WTC11 (cell line): ENCODE data around the gene RASSF1. TPM values are rescaled to one million over a fixed set of nuclear protein-coding genes. Genes with fewer than 3 reads are reported as not detected.

Experiments used
- ATAC-seq: fragments of 200-7000 bp; cut with Tn5 transposase; 2 replicates; pipeline ENCODE4 v1.10.0; 2021; ENCODE audit warnings: mild to moderate bottlenecking, moderate library complexity
- CTCF ChIA-PET: fragments of 300-600 bp; sonication (Branson Sonifier 250); formaldehyde crosslinking; loops from one replicate; lab custom pipeline; 2021; ENCODE audit warnings: antibody characterized with exemption; lab: Charles Lee
- POLR2A ChIA-PET: fragments of 350-600 bp; sonication (Branson Sonifier 250); formaldehyde crosslinking; loops from one replicate; lab custom pipeline; 2021; ENCODE audit warnings: antibody characterized with exemption; lab: Charles Lee
- DNase-seq: peaks from one replicate; pipeline ENCODE4 v3.0.0; 2021; ENCODE audit warnings: low spot score
- H3K27ac Mint-ChIP-seq: 2 replicates; pipeline ENCODE4 v1.8.0; 2021; ENCODE audit warnings: mixed read lengths
- H3K27me3 Mint-ChIP-seq: 2 replicates; pipeline ENCODE4 v1.8.0; 2021; ENCODE audit warnings: low read depth, mild to moderate bottlenecking, moderate library complexity, mixed read lengths
- H3K36me3 Mint-ChIP-seq: 2 replicates; pipeline ENCODE4 v1.8.0; 2021; ENCODE audit warnings: mixed read lengths
- H3K4me1 Mint-ChIP-seq: 2 replicates; pipeline ENCODE4 v1.8.0; 2022; ENCODE audit warnings: mixed read lengths
- H3K4me3 Mint-ChIP-seq: 2 replicates; pipeline ENCODE4 v1.8.0; 2021; ENCODE audit warnings: mild to moderate bottlenecking, moderate library complexity, mixed read lengths
- H3K9me3 Mint-ChIP-seq: 2 replicates; pipeline ENCODE4 v1.8.0; 2021; ENCODE audit warnings: mixed read lengths
- AFF4 ChIP-seq: sonication (generic); formaldehyde crosslinking; IDR thresholded peaks from 2 replicates; pipeline ENCODE4 v1.8.1; 2023; ENCODE audit warnings: mild to moderate bottlenecking, missing genetic modification reagents, borderline replicate concordance
- E2F5 ChIP-seq: sonication (generic); formaldehyde crosslinking; IDR thresholded peaks from 2 replicates; pipeline ENCODE4 v1.8.1; 2022; ENCODE audit warnings: mild to moderate bottlenecking, moderate library complexity, missing genetic modification reagents
- ESRRA ChIP-seq: sonication (generic); formaldehyde crosslinking; IDR thresholded peaks from 2 replicates; pipeline ENCODE4 v1.8.1; 2022; ENCODE audit warnings: mild to moderate bottlenecking, missing genetic modification reagents, borderline replicate concordance
- ETV6 ChIP-seq: sonication (generic); formaldehyde crosslinking; IDR thresholded peaks from 2 replicates; pipeline ENCODE4 v1.8.1; 2022; ENCODE audit warnings: mild to moderate bottlenecking, missing genetic modification reagents
- HMGA2 ChIP-seq: fragments of 250-450 bp; sonication (Bioruptor Pico); IDR thresholded peaks from 2 replicates; pipeline ENCODE4 v1.4.0; 2021; ENCODE audit warnings: mild to moderate bottlenecking, moderate library complexity
- IRF2 ChIP-seq: sonication (generic); formaldehyde crosslinking; IDR thresholded peaks from 2 replicates; pipeline ENCODE4 v1.8.0; 2022; ENCODE audit warnings: low read depth, missing genetic modification reagents, borderline replicate concordance
- JAZF1 ChIP-seq: fragments of 250-450 bp; sonication (Bioruptor Pico); IDR thresholded peaks from 2 replicates; pipeline ENCODE4 v1.9.0; 2021; ENCODE audit warnings: moderate library complexity, mild to moderate bottlenecking, inconsistent platforms
- NFYB ChIP-seq: sonication (generic); formaldehyde crosslinking; conservative IDR thresholded peaks from 2 replicates; pipeline ENCODE4 v1.8.0; 2022; ENCODE audit warnings: low read depth, missing genetic modification reagents
- NR2C2 ChIP-seq: sonication (generic); formaldehyde crosslinking; IDR thresholded peaks from 2 replicates; pipeline ENCODE4 v1.8.0; 2022; ENCODE audit warnings: mild to moderate bottlenecking, missing genetic modification reagents
- RORB ChIP-seq: fragments of 250-450 bp; sonication (Bioruptor Pico); IDR thresholded peaks from 2 replicates; pipeline ENCODE4 v1.9.0; 2021; ENCODE audit warnings: mild to moderate bottlenecking
- SMAD4 ChIP-seq: sonication (generic); formaldehyde crosslinking; IDR thresholded peaks from 2 replicates; pipeline ENCODE4 v1.8.0; 2022; ENCODE audit warnings: mild to moderate bottlenecking, missing genetic modification reagents
- USF2 ChIP-seq: sonication (generic); formaldehyde crosslinking; IDR thresholded peaks from 2 replicates; pipeline ENCODE4 v1.8.1; 2023; ENCODE audit warnings: mild to moderate bottlenecking, missing genetic modification reagents, moderate library complexity
- ZBTB21 ChIP-seq: sonication (generic); formaldehyde crosslinking; IDR thresholded peaks from 2 replicates; pipeline ENCODE4 v1.8.1; 2023; ENCODE audit warnings: mild to moderate bottlenecking, missing genetic modification reagents, borderline replicate concordance
- ZNF138 ChIP-seq: sonication (generic); formaldehyde crosslinking; conservative IDR thresholded peaks from 2 replicates; pipeline ENCODE4 v1.8.1; 2022; ENCODE audit warnings: mild to moderate bottlenecking, moderate library complexity, missing genetic modification reagents
- ZNF232 ChIP-seq: sonication (generic); formaldehyde crosslinking; IDR thresholded peaks from 2 replicates; pipeline ENCODE4 v1.8.0; 2022; ENCODE audit warnings: mild to moderate bottlenecking, missing genetic modification reagents
- ZNF423 ChIP-seq: fragments of 250-450 bp; sonication (Bioruptor Pico); IDR thresholded peaks from 2 replicates; pipeline ENCODE4 v2.1.2; 2022; ENCODE audit warnings: mild to moderate bottlenecking, moderate library complexity
- total RNA-seq: library from RNA; stranded (reverse); gene quantifications from 3 replicates; pipeline ENCODE4 v1.2.3, GENCODE V29; 2021
- TF ChIP-seq, protein P1 (sequence below): fragments of 250-450 bp; sonication (Bioruptor Pico); IDR thresholded peaks from 2 replicates; pipeline ENCODE4 v1.9.0; 2021; ENCODE audit warnings: moderate library complexity, mild to moderate bottlenecking, inconsistent platforms, borderline replicate concordance
- TF ChIP-seq, protein P2 (sequence below): fragments of 250-450 bp; sonication (Bioruptor Pico); IDR thresholded peaks from 2 replicates; pipeline ENCODE4 v1.9.0; 2021; ENCODE audit warnings: mild to moderate bottlenecking
- TF ChIP-seq, protein P3 (sequence below): sonication (generic); formaldehyde crosslinking; IDR thresholded peaks from 2 replicates; pipeline ENCODE4 v1.8.1; 2023; ENCODE audit warnings: mild to moderate bottlenecking, moderate library complexity, missing genetic modification reagents

The RASSF1 gene
- total RNA-seq, 1 experiment from 2014 or later = 14.5 TPM

GRCh38 chr3:50369012-50369670 is 28.5 kb upstream of the RASSF1 start:
- Mint-ChIP-seq H3K9me3 (no peaks in the 10 kb centered on the region), H3K36me3 (no peaks in the 10 kb centered on the region), H3K4me3 (no peak overlapping the region), H3K27ac (peak overlapping the region; percentile 76; the same call in 1 of the 2 replicates), H3K4me1 (peaks cover 25% of the 10 kb centered on the region), H3K27me3 (peaks cover 10% of the 10 kb centered on the region)
- ATAC-seq = no peak
- ChIA-PET CTCF (interaction anchor here (0.5 to 1.8 kb wide), 5 partner anchors 12 to 181 kb away, joined by 3 to 6 read pairs (median 5); no protein-coding TSS in a partner anchor), POLR2A (interaction anchor here (1.0 kb wide), 1 partner anchor 10 kb away, joined by 3 read pairs; no protein-coding TSS in a partner anchor)
- DNase-seq = no peak
- TF ChIP-seq ZBTB21 (CRISPR knock-in tag) (no peak), NR2C2 (CRISPR knock-in tag) (no peak), RORB (no peak), SMAD4 (CRISPR knock-in tag) (no peak), AFF4 (no peak), ZNF423 (CRISPR knock-in tag) (no peak), ESRRA (CRISPR knock-in tag) (no peak), USF2 (CRISPR knock-in tag) (no peak), ETV6 (CRISPR knock-in tag) (no peak), ZNF138 (no peak), JAZF1 (CRISPR knock-in tag) (no peak), E2F5 (CRISPR knock-in tag) (no peak), IRF2 (CRISPR knock-in tag) (no peak), HMGA2 (no peak), NFYB (CRISPR knock-in tag) (no peak), ZNF232 (CRISPR knock-in tag) (no peak)
- TF ChIP-seq, protein P1, sequence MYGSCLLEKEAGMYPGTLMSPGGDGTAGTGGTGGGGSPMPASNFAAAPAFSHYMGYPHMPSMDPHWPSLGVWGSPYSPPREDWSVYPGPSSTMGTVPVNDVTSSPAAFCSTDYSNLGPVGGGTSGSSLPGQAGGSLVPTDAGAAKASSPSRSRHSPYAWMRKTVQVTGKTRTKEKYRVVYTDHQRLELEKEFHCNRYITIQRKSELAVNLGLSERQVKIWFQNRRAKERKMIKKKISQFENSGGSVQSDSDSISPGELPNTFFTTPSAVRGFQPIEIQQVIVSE (CRISPR knock-in tag) = no peak
- TF ChIP-seq, protein P2, sequence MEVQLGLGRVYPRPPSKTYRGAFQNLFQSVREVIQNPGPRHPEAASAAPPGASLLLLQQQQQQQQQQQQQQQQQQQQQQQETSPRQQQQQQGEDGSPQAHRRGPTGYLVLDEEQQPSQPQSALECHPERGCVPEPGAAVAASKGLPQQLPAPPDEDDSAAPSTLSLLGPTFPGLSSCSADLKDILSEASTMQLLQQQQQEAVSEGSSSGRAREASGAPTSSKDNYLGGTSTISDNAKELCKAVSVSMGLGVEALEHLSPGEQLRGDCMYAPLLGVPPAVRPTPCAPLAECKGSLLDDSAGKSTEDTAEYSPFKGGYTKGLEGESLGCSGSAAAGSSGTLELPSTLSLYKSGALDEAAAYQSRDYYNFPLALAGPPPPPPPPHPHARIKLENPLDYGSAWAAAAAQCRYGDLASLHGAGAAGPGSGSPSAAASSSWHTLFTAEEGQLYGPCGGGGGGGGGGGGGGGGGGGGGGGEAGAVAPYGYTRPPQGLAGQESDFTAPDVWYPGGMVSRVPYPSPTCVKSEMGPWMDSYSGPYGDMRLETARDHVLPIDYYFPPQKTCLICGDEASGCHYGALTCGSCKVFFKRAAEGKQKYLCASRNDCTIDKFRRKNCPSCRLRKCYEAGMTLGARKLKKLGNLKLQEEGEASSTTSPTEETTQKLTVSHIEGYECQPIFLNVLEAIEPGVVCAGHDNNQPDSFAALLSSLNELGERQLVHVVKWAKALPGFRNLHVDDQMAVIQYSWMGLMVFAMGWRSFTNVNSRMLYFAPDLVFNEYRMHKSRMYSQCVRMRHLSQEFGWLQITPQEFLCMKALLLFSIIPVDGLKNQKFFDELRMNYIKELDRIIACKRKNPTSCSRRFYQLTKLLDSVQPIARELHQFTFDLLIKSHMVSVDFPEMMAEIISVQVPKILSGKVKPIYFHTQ (CRISPR knock-in tag) = no peak
- TF ChIP-seq, protein P3, sequence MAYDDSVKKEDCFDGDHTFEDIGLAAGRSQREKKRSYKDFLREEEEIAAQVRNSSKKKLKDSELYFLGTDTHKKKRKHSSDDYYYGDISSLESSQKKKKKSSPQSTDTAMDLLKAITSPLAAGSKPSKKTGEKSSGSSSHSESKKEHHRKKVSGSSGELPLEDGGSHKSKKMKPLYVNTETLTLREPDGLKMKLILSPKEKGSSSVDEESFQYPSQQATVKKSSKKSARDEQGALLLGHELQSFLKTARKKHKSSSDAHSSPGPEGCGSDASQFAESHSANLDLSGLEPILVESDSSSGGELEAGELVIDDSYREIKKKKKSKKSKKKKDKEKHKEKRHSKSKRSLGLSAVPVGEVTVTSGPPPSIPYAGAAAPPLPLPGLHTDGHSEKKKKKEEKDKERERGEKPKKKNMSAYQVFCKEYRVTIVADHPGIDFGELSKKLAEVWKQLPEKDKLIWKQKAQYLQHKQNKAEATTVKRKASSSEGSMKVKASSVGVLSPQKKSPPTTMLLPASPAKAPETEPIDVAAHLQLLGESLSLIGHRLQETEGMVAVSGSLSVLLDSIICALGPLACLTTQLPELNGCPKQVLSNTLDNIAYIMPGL (CRISPR knock-in tag) = no peak
